Fibroblast of pulmonary artery (primary cell): ENCODE results near the gene POLA1.

Experiments used
- DNase-seq: peaks from one replicate; pipeline ENCODE4 v3.0.0-alpha.2; 2010; ENCODE audit warnings: low read depth
- H3K4me3 ChIP-seq: replicated peaks from 2 replicates; pipeline ENCODE4 v1.5.1; 2011; ENCODE audit warnings: low read depth, mild to moderate bottlenecking, control low read depth, low read length, moderate library complexity
- CTCF ChIP-seq: IDR thresholded peaks from 2 replicates; pipeline ENCODE4 v1.5.1; 2011; ENCODE audit warnings: mild to moderate bottlenecking, control low read depth, low read length, inconsistent platforms; ENCODE audit errors: missing control alignments

Gene POLA1

GRCh38 chrX:24870143-24870542 is 176.4 kb downstream of the POLA1 start:
- H3K4me3 ChIP-seq = no peak overlapping the region
- TF ChIP-seq CTCF = no peak
- peak; percentile 64 for DNase-seq

GRCh38 chrX:24874604-24875247 is 181.0 kb downstream of the POLA1 start:
- no peak for DNase-seq
- no peak for TF ChIP-seq CTCF
- no peak overlapping the region for H3K4me3 ChIP-seq

- DNase-seq = no peak
- no peak for TF ChIP-seq CTCF
- no peak overlapping the region for H3K4me3 ChIP-seq
Observed at GRCh38 chrX:24876530-24877287, 183.0 kb downstream of the POLA1 start.

- no peak for DNase-seq
- H3K4me3 ChIP-seq = no peak overlapping the region
- no peak for TF ChIP-seq CTCF
Observed at GRCh38 chrX:24877288-24877664, 183.6 kb downstream of the POLA1 start.

- TF ChIP-seq CTCF = no peak
- no peak for DNase-seq
- no peak overlapping the region for H3K4me3 ChIP-seq
Observed at GRCh38 chrX:24877854-24878650, 184.3 kb downstream of the POLA1 start.

GRCh38 chrX:24879679-24880078 is 186.0 kb downstream of the POLA1 start:
- no peak for TF ChIP-seq CTCF
- no peak for DNase-seq

More at GRCh38 chrX:24879679-24880078, 186.0 kb downstream of the POLA1 start:
- H3K4me3 ChIP-seq = no peak overlapping the region
